ENCODE results near the gene MGLL. TPM values are rescaled to one million over a fixed set of nuclear protein-coding genes. Genes with fewer than 3 reads are reported as not detected.

The MGLL gene
- total RNA-seq, 1 experiment from 2014 or later = 0.94 TPM

- no peak for TF ChIP-seq PREB (CRISPR knock-in tag; IDR thresholded peaks at IDR 0.05; ENCODE audit: borderline replicate concordance)
Measured at GRCh38 chr3:127835993-127836882, 13.9 kb upstream of the MGLL start (continued).

GRCh38 chr3:127834771-127835170 lies 12.5 kb upstream of the MGLL start:
- ChIA-PET POLR2A (no interaction called here), CTCF (interaction anchor here (1.2 kb wide), 1 partner anchor 260 kb away, joined by 3 read pairs; no protein-coding TSS in a partner anchor)
- ATAC-seq = no peak
- Mint-ChIP-seq H3K4me3 (no peak overlapping the region), H3K4me1 (peaks cover 9% of the 10 kb centered on the region), H3K27ac (no peak overlapping the region), H3K27me3 (ENCODE audit: low read depth) (no peaks in the 10 kb centered on the region), H3K36me3 (peaks cover 2% of the 10 kb centered on the region; the same call in 1 of the 2 replicates), H3K9me3 (peaks cover 20% of the 10 kb centered on the region)
- no peak for TF ChIP-seq E2F5 (CRISPR knock-in tag; IDR thresholded peaks at IDR 0.05)
- no peak for TF ChIP-seq ZNF425 (CRISPR knock-in tag; conservative IDR thresholded peaks at IDR 0.05)
- no peak for TF ChIP-seq RORB (CRISPR knock-in tag; IDR thresholded peaks at IDR 0.05)
- TF ChIP-seq MAX (CRISPR knock-in tag; IDR thresholded peaks at IDR 0.05) = no peak
- no peak for TF ChIP-seq KAT7 (CRISPR knock-in tag; IDR thresholded peaks at IDR 0.05; ENCODE audit: borderline replicate concordance)
- TF ChIP-seq CREM (CRISPR knock-in tag; IDR thresholded peaks at IDR 0.05) = no peak
- TF ChIP-seq CBFB (CRISPR knock-in tag; IDR thresholded peaks at IDR 0.05; ENCODE audit: low read depth) = no peak
- TF ChIP-seq ZNF263 (CRISPR knock-in tag; IDR thresholded peaks at IDR 0.05; ENCODE audit: low read depth) = no peak
- TF ChIP-seq ZNF396 (CRISPR knock-in tag; IDR thresholded peaks at IDR 0.05; ENCODE audit: borderline replicate concordance) = no peak
- TF ChIP-seq ESRRA (CRISPR knock-in tag; IDR thresholded peaks at IDR 0.05; ENCODE audit: borderline replicate concordance) = no peak
- no peak for TF ChIP-seq NFYB (CRISPR knock-in tag; conservative IDR thresholded peaks at IDR 0.05; ENCODE audit: low read depth)
- no peak for TF ChIP-seq PRDM15 (CRISPR knock-in tag; IDR thresholded peaks at IDR 0.05)
- no peak for TF ChIP-seq RELA (CRISPR knock-in tag; IDR thresholded peaks at IDR 0.05; ENCODE audit: borderline replicate concordance)
- no peak for TF ChIP-seq AR (CRISPR knock-in tag; IDR thresholded peaks at IDR 0.05)
- no peak for TF ChIP-seq ZSCAN18 (CRISPR knock-in tag; IDR thresholded peaks at IDR 0.05)
- no peak for TF ChIP-seq ZNF512 (CRISPR knock-in tag; IDR thresholded peaks at IDR 0.05; ENCODE audit: borderline replicate concordance)
- DNase-seq (ENCODE audit: low spot score) = no peak
